NCI-H2227 (cell line): ENCODE data around the gene SRRM2.
A peak's percentile ranks its signal among the peaks of the same experiment; 100 is the strongest.

Experiments used
- DNase-seq: peaks from one replicate; lab custom pipeline; 2025; ENCODE audit not compliant: unreplicated experiment; lab: John Stamatoyannopoulos, UW

SRRM2 gene

DNA sequence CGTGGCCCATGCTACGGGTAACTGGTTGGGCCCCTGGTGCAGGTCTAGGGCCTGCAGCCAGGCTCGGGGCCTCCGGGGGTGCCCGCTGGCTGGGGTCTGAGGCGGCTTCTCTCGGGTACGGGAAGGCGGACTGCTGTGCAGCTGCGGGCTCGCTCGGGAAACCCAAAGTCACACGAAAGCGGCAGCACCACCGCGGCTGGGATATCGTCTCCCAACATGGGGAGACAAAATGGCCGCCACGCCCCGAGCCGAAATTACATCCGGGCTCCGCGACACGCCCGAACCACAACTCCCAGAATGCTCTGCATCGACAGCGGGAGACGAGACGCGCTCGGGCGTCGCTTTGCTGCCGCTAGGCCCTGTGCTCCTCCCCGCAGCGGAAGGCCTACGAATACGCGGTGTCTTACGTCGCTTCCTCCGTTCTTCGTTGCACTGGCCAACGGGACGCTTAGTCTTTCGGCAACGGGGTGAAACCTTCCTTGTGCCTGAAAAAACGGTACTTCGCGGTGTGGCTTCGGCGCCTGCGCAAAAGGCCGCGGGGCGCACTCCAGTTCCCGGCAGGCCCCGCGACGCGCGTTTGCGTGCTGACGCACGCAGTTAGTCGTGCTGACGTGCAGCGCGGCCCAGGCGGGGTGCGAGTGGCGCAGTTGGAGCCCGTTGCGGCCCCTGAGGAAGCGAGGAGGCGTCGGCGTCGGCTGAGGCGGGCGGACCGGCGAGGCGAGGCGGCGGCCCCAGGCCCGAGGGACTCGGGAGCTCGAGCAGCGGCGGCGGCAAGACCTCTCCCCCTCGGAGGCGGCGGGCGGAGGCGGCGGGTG is at the start of gene SRRM2:
Gene SRRM2, plus strand, starts transcription at position 604 of the 815 bp plus-strand sequence. CDS start 3,727 bp downstream, outside the sequence.
- DNase-seq, result peak; percentile 98

DNA sequence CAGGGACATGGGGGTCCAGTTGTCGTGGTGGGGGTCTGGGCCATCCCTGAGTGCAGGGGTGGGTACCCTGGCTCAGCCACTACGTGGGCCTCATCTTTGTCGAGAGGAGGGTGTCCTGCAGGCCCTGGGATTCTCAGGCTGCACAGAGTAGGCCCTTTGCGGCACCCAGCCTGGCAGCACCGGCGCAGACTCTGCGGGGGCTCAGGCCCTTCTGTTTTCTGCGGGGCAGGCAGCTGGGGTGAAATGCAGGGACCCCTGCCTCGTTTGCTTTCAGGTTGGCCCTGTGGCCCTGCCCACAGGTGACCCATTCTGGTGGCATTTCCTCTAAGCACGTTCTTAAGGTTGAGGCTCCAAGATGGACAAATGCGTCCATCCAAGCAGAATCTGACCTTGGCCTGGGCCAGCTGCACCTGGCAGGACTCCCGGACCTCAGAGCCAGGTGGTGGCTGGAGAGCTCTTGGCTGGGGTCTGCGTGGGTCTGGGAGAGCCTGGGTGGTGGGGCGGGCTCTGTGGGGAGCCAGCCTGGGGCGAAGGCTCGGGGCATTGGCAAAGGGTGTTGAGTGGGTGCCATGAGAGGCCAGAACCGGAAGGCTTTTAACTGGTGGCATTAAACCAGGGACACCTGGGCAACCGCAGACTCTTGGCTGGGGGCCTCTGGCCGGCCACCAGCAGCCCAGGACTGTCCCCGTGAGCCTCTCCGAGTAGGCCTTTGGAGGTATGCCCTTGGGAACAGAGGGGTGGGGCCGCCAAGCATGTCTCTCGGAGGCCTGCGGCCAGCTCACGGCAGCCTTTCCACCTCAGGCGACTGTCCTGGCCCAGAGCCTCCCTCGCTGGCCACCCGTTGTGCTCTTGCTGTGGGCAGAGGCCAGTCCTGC is 49.3 kb upstream of the SRRM2 start:
- no peak for DNase-seq

DNA sequence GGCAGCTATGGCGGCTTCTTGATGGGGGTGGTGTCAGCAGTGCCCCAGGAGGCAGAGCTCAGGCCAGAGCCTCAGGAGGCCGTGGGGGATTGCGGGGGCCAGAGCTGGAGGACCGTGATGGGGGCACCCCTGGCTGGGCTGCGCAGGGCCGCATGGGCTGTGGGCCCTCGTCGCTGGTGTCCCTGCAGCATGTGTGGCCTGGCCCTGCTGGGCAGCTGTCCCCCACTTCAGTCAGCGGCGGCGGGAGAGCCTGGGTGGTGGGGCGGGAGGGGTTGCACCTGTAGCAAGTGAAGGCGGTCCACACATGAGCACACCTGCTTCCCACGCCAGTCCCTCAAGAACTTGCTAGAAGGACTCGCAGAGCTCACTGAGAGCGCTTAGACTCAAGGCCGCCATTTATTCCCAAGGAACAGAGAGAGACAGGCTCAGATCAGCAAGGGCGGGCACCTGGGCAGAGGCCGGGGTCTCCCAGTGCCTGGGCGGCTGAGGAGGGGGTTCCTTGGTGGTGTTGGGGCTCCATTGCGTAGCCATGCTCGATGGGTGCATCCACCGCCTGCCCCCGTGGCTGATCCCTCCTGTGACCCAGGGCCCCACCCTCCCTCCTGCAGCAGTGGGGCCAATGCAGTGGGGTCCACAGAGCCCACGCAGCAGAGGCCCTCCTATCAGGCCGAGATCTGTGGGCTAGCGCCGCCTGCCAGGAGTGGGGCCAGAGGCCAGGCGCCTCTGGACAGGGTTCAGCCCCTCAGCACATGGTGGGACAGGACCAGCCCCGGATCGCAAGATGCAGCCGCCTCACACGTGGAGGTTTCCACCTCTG is 48.1 kb upstream of the SRRM2 start:
- DNase-seq, result no peak

DNA sequence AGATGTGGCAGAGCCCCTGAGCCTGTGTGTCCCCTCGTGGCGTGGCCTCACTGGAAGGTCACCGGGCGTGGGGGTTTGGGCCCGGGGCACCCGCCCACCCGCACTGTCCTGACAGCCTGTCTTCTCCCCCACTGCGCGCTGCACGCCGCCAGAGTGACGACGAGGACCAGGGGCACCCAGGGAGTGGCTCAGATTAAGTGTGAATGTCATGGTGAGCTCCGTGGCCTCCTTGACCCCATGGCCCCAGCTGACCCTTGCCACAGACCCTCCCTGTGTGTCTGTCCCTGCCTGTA is 47.5 kb upstream of the SRRM2 start:
- DNase-seq, result no peak

DNA sequence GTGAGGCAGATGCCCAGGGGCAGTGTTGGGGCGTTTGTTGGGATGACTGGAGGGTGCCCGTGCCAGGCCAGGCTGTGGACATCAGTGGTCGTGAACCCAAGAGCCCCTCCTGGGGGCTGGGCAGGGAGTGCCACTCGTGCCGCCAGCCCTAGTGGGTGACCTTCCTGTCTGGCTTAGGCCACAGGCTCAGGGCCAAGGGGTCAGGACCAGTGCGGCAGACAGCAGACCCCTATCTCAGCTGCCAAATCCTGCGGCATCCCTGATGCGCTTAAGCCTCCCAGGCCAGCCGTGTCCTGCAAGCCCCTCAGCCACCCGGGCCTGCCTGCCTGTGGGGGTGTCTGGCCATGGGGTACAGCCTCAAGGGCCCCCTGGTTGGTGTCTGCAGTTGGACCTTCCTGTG is 47.1 kb upstream of the SRRM2 start:
- no peak for DNase-seq

DNA sequence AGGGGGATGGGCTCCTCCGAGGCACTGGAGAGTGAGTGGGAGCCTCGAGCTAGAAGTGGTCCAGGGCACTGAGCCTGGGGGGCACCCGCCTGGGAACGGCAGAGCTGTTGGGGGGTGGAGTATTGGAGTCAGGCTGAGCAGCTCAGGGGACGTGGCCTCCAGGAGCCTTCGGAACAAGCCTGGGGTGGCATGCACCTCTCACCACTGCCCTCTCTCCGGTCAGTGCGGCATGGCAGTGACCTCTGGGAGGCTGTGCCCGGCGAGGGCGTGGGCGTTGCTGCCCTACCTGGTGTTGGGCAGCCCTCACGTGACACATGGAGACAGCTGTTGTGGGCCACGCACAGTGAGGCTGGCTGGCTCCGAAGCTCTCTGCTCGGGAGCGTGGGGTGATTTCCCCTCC is 46.4 kb upstream of the SRRM2 start:
- no peak for DNase-seq

DNA sequence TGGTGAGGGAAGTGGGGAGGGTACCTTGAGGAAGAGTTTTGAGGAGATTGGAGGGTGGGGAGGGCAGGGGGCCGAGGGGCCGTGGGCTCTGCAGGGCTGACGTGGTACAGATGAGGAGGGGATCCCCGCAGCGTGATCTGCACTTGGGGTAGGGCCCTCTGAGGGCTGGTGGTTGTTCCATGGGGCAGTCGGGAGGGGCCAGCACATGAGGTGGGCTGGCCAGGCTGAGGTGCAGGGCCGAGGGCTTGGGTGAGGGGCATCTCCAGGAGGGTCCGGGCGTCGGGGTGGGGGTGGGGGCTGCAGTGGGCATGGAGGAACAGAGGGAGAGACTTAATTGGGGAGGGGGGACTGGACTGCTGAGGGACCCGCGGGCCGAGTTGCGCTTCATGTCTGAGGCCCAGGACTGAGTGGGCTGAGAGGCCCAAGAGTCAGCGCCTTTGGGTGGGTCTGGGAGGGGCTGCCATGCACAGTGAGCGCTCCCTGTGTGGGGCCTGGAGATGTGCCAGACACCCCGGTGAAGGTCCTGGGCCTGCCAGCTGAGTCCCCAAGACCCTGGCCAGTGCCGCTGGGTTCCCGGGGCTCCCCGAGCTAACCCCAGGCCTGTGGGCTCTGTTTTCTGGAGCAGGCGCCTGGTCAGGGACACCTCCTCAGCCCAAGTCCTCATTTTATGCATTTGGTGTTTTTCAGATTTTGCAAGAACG is 45.7 kb upstream of the SRRM2 start:
- no peak for DNase-seq

DNA sequence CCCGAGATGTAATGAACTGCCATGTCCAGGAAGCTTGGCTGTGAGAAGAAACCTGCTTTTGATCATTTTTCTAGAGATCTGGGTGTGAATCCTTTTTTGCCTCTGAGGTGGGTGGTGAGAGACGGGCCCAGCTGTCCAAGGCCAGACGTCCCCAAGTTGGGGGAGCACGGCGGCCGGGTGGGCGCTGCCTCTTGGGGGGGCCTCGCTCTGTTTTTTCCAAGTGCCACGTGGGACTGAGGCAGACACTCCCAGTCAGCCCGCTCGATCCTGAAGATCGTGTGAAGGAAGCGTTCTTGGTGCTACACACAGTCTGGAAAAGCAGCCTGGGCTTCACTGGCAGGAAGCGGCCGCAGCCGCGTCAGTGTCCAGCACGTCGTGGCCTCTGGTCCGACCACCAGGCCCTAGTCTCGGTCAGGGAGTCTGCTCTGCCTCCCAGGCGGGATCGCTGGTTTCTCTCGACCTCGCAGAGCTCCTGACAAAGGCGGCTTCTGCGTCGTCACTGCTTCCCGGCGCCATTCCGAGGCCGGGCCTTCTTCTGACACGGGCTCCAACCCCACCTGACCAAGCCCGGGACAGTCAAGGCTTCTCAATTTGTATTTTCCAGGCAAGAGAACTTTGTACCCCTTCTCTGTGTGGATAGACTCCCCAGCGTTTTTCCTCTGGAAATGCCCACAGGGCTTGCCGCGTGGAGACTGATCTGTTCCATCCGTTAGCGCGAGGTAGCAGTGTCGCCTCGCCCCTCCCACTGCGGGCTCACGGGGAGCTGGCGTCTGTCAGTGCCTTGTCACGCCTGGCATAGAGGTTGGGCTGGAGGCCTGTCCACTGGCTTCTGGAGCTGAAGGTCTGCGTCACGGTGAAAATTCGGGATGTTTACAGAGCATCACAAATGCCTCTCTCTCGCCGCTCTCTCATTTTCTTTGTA is 44.8 kb upstream of the SRRM2 start:
- DNase-seq, result no peak

DNA sequence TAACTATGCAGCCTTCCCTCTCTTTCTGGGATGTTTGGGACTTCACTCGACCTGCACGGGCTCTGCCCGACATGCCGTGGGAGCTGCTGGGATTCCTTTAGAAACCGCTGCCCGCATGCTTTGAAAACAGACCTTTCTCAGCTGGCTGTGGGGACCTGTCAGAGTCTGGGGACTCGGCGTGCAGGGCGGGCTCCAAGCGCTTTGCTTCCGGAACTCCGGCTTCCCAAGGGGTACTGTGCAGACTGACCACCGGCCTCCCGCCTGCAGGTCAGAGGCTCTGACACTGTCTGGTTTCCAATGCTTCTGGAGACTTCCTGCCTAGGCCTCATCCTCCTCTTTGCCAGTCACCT is 44.2 kb upstream of the SRRM2 start:
- DNase-seq, result no peak

DNA sequence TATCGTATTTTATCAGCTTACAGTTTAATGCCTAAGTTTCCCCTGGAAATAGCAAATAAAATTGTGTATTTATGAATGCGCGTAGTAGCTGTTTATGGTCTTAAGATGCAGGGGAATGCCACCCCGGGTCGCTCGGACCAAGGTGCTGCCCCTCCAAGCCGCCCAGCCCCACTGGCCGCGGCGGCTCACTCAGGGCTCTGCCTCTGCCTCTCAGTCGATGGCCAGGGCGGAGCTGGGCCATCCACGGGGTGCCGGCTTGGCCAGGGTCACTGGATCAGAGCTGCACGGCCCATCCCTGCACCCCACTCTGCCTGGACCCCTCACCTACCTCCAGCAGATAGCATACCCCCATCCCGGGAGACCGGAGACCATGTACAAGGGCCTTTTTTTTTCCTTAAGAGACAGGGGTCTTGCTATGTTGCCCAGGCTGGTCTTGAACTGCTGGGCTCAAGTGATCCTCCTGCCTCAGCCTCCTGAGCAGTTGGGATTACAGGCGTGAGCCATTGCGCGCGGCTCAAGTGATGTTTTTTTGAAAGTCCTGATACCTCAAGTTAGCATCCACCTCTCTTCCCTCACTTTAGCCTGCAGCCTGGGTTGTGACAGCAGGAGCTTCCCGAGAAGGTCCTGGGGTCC is 43.4 kb upstream of the SRRM2 start:
- DNase-seq, result no peak

DNA sequence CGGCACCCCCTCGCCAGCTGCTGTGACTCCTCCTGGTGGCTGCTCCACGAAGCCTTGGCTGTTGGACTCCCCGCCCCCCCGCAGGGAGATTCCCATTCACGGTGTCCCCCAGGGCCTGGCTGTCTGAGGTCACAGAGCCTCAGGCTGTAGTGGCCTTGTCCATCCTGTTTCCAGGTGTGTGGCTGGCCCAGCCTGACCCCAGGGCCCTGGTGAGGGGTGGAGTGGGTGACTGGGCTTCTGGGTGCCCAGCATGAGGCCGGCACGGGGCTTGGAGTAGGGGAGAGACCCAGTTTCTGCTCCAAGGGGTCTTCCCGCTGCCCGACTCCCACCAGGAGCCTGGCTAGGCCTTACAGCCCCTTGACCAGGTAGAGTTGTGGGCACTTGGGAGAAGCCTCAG is 42.9 kb upstream of the SRRM2 start:
- no peak for DNase-seq

DNA sequence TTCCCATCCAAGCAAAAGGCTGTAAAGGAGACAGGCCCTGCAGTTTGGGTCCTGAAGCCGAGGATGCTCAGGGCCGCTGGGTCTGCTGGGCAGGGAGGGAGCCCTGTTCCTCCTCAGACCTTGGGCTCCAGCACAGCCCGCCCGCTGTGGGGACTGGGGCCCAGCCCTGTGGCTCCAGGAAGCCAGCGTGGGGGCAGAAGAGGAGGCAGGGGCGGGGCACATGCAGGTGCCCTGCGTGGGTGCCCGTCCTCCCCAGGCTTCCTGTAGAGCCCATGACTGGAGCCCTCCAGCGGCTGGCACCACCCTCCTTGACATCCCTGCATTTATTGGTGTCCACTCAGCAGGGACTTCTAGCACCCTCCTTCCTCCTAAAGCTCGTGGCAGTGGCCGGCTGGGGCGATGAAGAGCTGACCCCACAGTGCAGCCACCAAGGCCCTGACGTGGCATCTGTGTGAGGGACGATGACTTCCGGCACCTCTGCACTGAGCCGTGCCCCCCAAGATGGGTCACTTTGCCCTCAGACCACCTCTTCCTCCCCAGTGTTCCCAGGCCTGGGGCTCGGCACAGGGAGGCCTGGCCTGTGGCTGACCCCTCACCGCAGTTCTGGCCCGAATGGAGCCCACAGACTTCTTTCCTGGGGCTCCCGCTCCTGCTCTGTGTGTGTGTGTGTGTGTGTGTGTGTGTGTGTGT is 42.3 kb upstream of the SRRM2 start:
- no peak for DNase-seq

DNA sequence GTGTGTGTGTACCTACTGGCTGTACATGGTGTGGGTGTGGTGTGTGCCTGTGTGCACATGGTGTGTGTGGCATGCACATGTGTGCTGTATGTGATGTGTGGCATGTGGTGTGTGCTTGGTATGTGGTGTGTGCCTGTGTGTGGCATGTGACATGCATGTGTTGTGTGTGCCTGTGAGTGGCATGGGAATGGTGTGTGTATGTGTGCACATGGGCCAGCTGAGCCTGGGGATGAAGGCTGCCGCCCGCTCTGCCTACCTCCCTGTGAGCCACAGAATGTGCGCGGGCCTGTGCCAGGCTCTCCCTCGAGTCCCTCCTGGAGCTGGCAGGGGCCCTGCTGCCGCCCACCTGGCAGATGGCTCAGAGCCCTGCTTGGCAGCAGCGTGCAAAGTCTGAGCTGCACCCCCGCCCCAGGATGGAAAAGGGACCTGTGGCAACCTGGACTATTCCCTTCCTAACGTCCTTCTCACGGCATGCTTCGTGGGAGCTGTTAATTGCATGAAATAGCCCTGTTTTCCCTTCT is 41.7 kb upstream of the SRRM2 start:
- no peak for DNase-seq

DNA sequence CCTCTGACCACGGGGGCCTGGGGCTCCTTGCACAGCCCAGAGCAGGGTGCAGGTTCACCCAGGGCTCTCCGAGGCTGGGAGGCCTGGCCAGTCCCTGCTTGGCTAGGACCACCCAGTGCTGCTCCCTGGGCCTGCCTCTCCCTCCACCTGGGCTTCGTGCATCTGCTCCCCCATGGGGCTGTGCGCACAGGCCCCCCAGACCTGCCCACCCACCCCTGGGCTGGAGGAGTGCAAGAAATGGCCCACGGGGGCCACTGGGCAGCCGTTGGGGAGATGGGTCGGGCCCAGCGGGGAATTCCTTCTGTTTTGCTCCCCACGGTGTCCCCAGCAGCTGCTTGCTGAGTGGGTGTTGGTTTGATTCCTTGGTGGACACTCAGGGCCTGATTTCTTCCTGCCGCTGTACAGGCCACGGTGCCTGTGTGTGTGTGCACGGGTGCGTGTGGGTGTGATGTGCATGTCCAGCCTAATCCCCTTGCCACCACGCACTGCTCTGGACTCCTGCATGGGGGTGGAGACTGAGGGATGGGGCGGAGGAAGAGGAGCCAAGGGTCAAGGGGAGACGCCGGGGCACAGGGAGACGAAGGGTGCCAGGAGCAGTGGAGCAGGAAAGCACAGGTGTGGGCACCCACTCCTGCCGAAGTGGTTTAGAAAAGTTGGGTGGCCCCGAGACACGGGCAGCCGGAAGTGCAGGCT is 40.9 kb upstream of the SRRM2 start:
- DNase-seq, result no peak

DNA sequence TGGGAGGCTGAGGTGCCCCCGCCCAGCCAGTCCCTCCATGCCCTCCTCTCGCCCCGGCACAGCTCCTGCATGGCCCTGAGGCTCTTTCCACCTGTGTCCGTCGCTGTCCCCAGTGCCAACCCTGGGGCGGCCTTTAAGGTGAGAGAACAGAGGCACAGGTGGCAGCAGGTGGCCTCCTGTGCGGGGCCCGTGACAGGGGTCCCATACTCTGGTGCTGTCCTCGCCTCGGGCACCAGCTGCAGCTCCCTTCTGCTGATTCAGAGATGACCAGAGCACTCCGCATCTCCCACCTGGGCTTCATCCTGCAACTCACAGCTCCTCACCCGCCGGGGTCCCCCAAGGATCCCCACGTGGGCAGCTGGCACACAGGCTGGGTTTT is 40.4 kb upstream of the SRRM2 start:
- DNase-seq, result no peak

DNA sequence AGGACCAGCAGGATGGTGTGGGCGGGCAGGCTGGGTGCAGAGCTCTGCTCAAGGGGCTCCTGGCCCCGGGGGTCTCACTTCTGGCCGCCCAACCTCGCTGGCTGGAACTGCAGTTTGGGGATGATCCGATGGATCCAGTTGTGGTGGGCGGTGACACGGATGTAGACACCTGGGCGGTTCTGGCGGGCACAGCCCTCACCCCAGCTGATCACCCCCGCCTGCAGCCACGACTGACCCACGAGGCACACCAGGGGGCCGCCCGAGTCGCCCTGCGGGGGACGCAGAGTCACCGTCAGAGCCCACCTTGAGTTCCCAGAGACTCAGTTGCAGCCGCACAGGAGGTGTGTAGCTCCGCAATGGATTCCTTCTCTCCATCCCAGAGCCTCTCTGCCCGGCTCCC is 39.9 kb upstream of the SRRM2 start:
- DNase-seq, result no peak

DNA sequence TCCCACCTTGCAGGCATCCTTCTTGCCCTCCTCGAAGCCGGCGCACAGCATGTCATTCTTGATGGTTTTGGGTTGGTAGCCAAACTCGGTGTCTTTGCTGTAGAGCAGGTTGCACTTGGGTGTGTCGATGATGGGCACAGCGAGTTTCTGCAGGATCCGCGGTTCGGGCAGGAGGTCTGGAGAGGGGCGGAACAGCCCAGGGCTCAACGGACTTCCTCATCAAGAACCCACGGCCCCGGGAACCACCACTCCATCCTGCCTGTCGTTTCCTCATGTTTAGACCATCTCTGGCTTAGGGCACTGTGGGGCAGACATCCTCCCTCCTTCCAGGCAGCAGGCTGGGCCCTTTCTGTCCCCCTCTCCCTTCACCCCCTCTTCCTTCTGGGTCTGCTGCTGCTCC is 38.9 kb upstream of the SRRM2 start:
- DNase-seq, result no peak
